ENCODE results near the gene LDLRAD3.

The LDLRAD3 gene

DNA sequence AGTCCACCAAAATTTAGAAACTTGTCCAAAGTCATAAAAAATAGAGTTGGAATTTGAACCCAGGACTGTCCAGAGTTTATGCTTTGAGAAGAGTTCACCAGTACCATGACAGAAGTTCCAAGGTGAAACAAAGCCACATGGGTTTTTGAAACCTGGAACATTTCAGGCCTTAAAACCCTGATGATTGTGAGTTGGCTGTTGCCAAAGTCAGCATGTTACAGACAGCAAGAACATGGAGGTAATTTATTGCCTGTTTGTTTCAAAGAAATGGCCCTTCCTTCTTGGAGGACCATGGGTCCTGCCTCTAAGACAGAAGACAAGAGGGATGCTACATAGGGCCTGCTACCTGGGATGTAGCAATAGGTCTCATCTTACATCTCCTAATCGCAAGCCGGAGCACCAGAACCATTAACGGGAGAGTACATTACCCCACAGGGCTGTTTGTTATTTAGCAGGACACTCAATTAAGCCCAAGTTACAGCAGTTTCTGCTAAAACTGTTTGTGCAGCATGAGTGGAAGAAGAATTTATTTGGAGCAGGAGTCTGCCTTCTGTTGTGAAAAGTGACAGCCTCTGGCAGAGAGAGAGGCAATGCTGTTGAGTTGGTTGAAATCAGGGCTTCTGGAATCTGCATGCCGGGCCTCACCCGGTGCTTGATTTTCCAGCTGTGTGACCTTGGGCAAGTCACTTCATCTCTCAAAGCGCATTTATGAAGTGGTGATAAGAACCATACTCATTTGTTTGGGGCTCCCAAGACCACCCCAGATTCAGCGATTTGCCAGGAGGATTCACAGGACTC, 136.2 kb downstream of the LDLRAD3 start:
- Histone ChIP-seq H3K9ac (ENCODE audit: low read depth, low read length, poor library complexity, severe bottlenecking) (no peak overlapping the region), H3K27me3 (ENCODE audit: insufficient read depth, low read length, poor library complexity, severe bottlenecking) (no peaks in the 10 kb centered on the region), H3K36me3 (ENCODE audit: insufficient read depth, low read length) (no peaks in the 10 kb centered on the region), H4K20me1 (ENCODE audit: insufficient read depth, low read length, poor library complexity, severe bottlenecking) (no peaks in the 10 kb centered on the region), H3K4me3 (ENCODE audit: low read length, poor library complexity, severe bottlenecking) (no peak overlapping the region), H3F3A (ENCODE audit: low read depth) (no peaks in the 10 kb centered on the region), H3K9me2 (replicated peaks; ENCODE audit: low read depth, low read length) (no peaks in the 10 kb centered on the region), H3K79me2 (ENCODE audit: insufficient read depth, low read length) (no peaks in the 10 kb centered on the region), H3K9me3 (ENCODE audit: insufficient read depth, low read depth, low read length) (no peaks in the 10 kb centered on the region), H2AFZ (ENCODE audit: low read length) (no peak overlapping the region), H3K4me2 (ENCODE audit: low read depth, low read length, poor library complexity, severe bottlenecking) (no peak overlapping the region), H3K4me1 (ENCODE audit: insufficient read depth, low read length, poor library complexity, severe bottlenecking) (peaks cover 7% of the 10 kb centered on the region)
- TF ChIP-seq, protein P1, sequence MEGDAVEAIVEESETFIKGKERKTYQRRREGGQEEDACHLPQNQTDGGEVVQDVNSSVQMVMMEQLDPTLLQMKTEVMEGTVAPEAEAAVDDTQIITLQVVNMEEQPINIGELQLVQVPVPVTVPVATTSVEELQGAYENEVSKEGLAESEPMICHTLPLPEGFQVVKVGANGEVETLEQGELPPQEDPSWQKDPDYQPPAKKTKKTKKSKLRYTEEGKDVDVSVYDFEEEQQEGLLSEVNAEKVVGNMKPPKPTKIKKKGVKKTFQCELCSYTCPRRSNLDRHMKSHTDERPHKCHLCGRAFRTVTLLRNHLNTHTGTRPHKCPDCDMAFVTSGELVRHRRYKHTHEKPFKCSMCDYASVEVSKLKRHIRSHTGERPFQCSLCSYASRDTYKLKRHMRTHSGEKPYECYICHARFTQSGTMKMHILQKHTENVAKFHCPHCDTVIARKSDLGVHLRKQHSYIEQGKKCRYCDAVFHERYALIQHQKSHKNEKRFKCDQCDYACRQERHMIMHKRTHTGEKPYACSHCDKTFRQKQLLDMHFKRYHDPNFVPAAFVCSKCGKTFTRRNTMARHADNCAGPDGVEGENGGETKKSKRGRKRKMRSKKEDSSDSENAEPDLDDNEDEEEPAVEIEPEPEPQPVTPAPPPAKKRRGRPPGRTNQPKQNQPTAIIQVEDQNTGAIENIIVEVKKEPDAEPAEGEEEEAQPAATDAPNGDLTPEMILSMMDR (conservative IDR thresholded peaks at IDR 0.05; ENCODE audit: low read length) = no peak
- no peak for TF ChIP-seq EZH2phosphoT487 (IDR thresholded peaks at IDR 0.05; ENCODE audit: borderline replicate concordance)

DNA sequence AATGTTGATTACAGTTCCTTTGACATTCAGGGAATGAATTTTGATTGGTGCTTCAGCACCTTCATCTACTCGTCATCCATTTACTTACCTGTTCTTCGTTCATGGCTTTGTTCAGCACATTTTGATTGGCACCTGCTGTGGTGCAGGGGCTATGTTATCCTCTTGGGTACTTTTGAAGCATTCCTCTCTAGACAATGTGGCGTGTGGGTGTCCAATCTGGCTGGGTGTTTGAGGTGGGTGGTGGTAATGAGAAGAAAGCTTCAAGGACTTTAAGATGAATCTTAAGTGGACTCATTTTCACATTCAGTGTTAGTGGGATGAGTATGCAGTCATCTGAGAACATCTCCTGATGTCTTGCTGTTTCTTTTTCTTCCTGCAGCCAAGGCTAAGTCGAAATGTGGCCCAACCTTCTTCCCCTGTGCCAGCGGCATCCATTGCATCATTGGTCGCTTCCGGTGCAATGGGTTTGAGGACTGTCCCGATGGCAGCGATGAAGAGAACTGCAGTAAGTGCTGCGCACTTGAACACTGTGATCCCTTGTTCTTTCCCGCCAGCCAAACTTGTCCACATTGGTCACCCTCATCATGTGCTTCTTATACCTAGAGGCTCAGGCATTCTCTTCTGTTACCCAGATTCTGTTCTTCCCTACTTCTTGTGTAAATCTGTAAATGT, 137.5 kb downstream of the LDLRAD3 start:
- Histone ChIP-seq H3K36me3 (ENCODE audit: insufficient read depth, low read length) (no peaks in the 10 kb centered on the region), H3K9ac (ENCODE audit: low read depth, low read length, poor library complexity, severe bottlenecking) (no peak overlapping the region), H3K4me3 (ENCODE audit: low read length, poor library complexity, severe bottlenecking) (no peak overlapping the region), H3K9me3 (ENCODE audit: insufficient read depth, low read depth, low read length) (no peaks in the 10 kb centered on the region), H4K20me1 (ENCODE audit: insufficient read depth, low read length, poor library complexity, severe bottlenecking) (no peaks in the 10 kb centered on the region), H3K4me2 (ENCODE audit: low read depth, low read length, poor library complexity, severe bottlenecking) (no peak overlapping the region), H3K79me2 (ENCODE audit: insufficient read depth, low read length) (no peaks in the 10 kb centered on the region), H3K27me3 (ENCODE audit: insufficient read depth, low read length, poor library complexity, severe bottlenecking) (no peaks in the 10 kb centered on the region), H3K4me1 (ENCODE audit: insufficient read depth, low read length, poor library complexity, severe bottlenecking) (no peaks in the 10 kb centered on the region), H3F3A (ENCODE audit: low read depth) (no peaks in the 10 kb centered on the region), H3K9me2 (replicated peaks; ENCODE audit: low read depth, low read length) (no peaks in the 10 kb centered on the region), H2AFZ (ENCODE audit: low read length) (no peak overlapping the region)
- TF ChIP-seq, protein P1 (conservative IDR thresholded peaks at IDR 0.05; ENCODE audit: low read length) = no peak
- no peak for TF ChIP-seq EZH2phosphoT487 (IDR thresholded peaks at IDR 0.05; ENCODE audit: borderline replicate concordance)

DNA sequence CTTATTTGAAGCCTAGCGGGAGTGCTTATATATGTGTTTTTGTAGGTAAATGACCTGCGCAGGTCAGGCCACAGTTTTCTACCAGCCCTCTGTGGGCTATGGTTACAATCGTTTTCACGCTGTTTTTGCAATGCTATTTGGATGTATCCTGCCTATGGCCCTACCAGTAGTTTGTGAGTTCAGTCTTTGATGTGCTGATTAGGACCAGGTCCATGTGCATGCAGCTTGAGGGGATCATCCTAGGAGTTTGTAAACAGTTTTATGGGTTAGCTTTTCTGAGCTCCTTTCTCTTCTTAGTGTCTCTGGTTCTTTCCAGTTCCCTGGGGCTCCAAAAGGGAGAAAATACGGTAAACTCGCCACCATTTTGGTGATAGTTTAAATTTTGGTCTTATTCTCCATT, 142.5 kb downstream of the LDLRAD3 start:
- Histone ChIP-seq H3K4me2 (ENCODE audit: low read depth, low read length, poor library complexity, severe bottlenecking) (no peak overlapping the region), H3K36me3 (ENCODE audit: insufficient read depth, low read length) (no peaks in the 10 kb centered on the region), H2AFZ (ENCODE audit: low read length) (no peak overlapping the region), H3F3A (ENCODE audit: low read depth) (no peaks in the 10 kb centered on the region; the same call in 1 of the 2 replicates), H3K4me3 (ENCODE audit: low read length, poor library complexity, severe bottlenecking) (no peak overlapping the region), H3K9me2 (replicated peaks; ENCODE audit: low read depth, low read length) (no peaks in the 10 kb centered on the region), H4K20me1 (ENCODE audit: insufficient read depth, low read length, poor library complexity, severe bottlenecking) (no peaks in the 10 kb centered on the region), H3K9ac (ENCODE audit: low read depth, low read length, poor library complexity, severe bottlenecking) (no peak overlapping the region), H3K4me1 (ENCODE audit: insufficient read depth, low read length, poor library complexity, severe bottlenecking) (peaks cover 24% of the 10 kb centered on the region), H3K79me2 (ENCODE audit: insufficient read depth, low read length) (no peaks in the 10 kb centered on the region), H3K9me3 (ENCODE audit: insufficient read depth, low read depth, low read length) (no peaks in the 10 kb centered on the region), H3K27me3 (ENCODE audit: insufficient read depth, low read length, poor library complexity, severe bottlenecking) (no peaks in the 10 kb centered on the region)
- no peak for TF ChIP-seq EZH2phosphoT487 (IDR thresholded peaks at IDR 0.05; ENCODE audit: borderline replicate concordance)
- TF ChIP-seq, protein P1 (conservative IDR thresholded peaks at IDR 0.05; ENCODE audit: low read length) = no peak

Measured in Loucy (cell line).